Natural killer cell (primary cell): ENCODE measurements around the gene USP34. TPM values are rescaled to one million over a fixed set of nuclear protein-coding genes. Genes with fewer than 3 reads are reported as not detected.

Experiments used
- total RNA-seq, 4 donors: library from RNA; stranded (reverse); fragments of 120-200 nt in 1 of 4; gene quantifications; one replicate each; pipeline versions ENCODE4 v1.2.3 to v1.2.4, GENCODE V29; 2013 to 2022

The USP34 gene
- total RNA-seq, 3 donors from 2014 or later (not counting 1 experiment from before 2014, with no cell fraction given) = 184 to 204 (median 199) TPM

Other genes starting within 250 kb of the USP34 start
- 100 to 1,000 TPM; 120 to 157 (median 137) TPM for gene XPO1, start 67.3 kb upstream of the USP34 start, total RNA-seq